Peyer's patch (tissue), 4 donors: ENCODE data around the gene MPHOSPH10.

Experiments used
- POLR2A ChIP-seq, 2 donors: fragments of 450-650 bp; IDR thresholded peaks; one replicate each; pipeline ENCODE4 v1.5.1; 2017; ENCODE audit warnings: antibody characterized with exemption in 2 of 2, mild to moderate bottlenecking in 2 of 2, moderate library complexity in 2 of 2
- TF ChIP-seq, protein P1 (sequence below), 6 experiments: fragments of 450-650 bp in 4 of 6; fragments of 200-600 bp in 2 of 6; sonication (generic) in 1 of 6; IDR thresholded peaks; one replicate each; pipeline ENCODE4 v1.5.1; 2017 to 2019; ENCODE audit warnings: antibody characterized with exemption in 6 of 6, mild to moderate bottlenecking in 3 of 6, moderate library complexity in 1 of 6

DNA sequence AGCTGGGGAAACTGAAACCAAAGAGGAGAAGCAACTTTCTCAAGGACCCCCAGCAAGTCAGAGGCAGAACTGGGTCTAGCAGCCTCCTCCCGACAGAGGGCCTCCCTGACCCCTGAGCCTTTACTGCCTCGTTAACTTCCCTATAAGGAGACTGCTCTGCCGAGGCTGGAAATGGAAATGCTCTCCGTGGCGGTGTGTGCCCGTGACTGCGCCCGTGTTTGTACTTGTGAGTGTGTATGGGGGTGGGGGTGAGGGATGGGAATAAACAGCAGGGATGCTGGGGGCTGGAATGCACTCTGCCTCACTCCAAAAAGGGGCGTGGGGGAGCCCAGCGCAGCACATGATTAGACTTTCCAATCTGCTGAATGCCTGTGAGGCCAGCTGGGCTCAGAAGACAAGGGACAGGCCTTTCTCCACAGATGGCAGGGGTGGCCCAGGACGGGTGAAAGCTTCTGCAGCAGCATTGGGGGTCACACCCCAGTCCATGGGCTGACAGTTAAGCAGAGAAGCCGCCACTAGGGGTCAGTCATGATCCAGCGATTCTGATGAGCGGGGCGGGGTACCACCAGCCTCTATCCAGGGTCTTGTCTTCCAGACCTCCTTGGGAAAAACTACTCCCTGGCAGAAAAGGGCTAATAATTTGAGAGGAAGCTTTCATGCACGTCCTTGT lies 26.8 kb downstream of the MPHOSPH10 start:
- TF ChIP-seq, protein P1, sequence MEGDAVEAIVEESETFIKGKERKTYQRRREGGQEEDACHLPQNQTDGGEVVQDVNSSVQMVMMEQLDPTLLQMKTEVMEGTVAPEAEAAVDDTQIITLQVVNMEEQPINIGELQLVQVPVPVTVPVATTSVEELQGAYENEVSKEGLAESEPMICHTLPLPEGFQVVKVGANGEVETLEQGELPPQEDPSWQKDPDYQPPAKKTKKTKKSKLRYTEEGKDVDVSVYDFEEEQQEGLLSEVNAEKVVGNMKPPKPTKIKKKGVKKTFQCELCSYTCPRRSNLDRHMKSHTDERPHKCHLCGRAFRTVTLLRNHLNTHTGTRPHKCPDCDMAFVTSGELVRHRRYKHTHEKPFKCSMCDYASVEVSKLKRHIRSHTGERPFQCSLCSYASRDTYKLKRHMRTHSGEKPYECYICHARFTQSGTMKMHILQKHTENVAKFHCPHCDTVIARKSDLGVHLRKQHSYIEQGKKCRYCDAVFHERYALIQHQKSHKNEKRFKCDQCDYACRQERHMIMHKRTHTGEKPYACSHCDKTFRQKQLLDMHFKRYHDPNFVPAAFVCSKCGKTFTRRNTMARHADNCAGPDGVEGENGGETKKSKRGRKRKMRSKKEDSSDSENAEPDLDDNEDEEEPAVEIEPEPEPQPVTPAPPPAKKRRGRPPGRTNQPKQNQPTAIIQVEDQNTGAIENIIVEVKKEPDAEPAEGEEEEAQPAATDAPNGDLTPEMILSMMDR (IDR thresholded peaks at IDR 0.05) = peak in 5 of 6 experiments; percentile 45 to 60 (median 55)
- no peak for TF ChIP-seq POLR2A (IDR thresholded peaks at IDR 0.05)
